ENCODE results near the gene NAALADL2. TPM values are rescaled to one million over a fixed set of nuclear protein-coding genes. Genes with fewer than 3 reads are reported as not detected.
"Not testable (repeated sequence)": the region's sequence is repeated elsewhere in the genome, so short reads cannot be mapped to it uniquely, and the experiment has no call there.

Gene NAALADL2
- total RNA-seq, 2 donors from 2014 or later = 0.35 TPM; not detected in 1

- H3K36me3 Mint-ChIP-seq = no peaks in the 10 kb centered on the region
These were observed 487.6 kb downstream of the NAALADL2 start for GRCh38 chr3:175346573-175347356.

GRCh38 chr3:175349168-175349567 lies 490.0 kb downstream of the NAALADL2 start:
- ATAC-seq (no peak), DNase-seq (ENCODE audit: low spot score in 2 of 2) (no peak)
- Mint-ChIP-seq H3K36me3 (no peaks in the 10 kb centered on the region), H3K27ac (no peak overlapping the region), H3K9me3 (peaks cover 7 to 12% of the 10 kb centered on the region in 2 donors)

More at GRCh38 chr3:175346573-175347356, 487.6 kb downstream of the NAALADL2 start:
- DNase-seq (ENCODE audit: low spot score in 2 of 2) (no peak), ATAC-seq (no peak)
- H3K9me3 Mint-ChIP-seq = peaks cover 7 to 9% of the 10 kb centered on the region in 2 donors
- no peak overlapping the region for H3K27ac Mint-ChIP-seq

- ATAC-seq = no peak
- no peaks in the 10 kb centered on the region for H3K36me3 Mint-ChIP-seq
- peaks cover 3 to 5% of the 10 kb centered on the region in 2 donors for H3K9me3 Mint-ChIP-seq
- no peak overlapping the region for H3K27ac Mint-ChIP-seq
- DNase-seq (ENCODE audit: low spot score in 2 of 2) = no peak
These were observed 496.7 kb downstream of the NAALADL2 start for GRCh38 chr3:175355801-175356335.

- ATAC-seq (no peak), DNase-seq (ENCODE audit: low spot score in 2 of 2) (no peak)
- Mint-ChIP-seq H3K36me3 (peaks cover 0 to 5% of the 10 kb centered on the region in 2 donors), H3K27ac (no peak overlapping the region), H3K9me3 (peaks cover 0 to 1% of the 10 kb centered on the region in 2 donors)
These were observed 497.8 kb downstream of the NAALADL2 start for GRCh38 chr3:175356899-175357324.

GRCh38 chr3:175357758-175358157 lies 498.6 kb downstream of the NAALADL2 start:
- DNase-seq (ENCODE audit: low spot score in 2 of 2) (no peak), ATAC-seq (no peak)
- Mint-ChIP-seq H3K27ac (no peak overlapping the region), H3K36me3 (peaks cover 0 to 5% of the 10 kb centered on the region in 2 donors), H3K9me3 (peaks cover under 1 to 2% of the 10 kb centered on the region in 2 donors)

GRCh38 chr3:175358935-175359334 lies 499.8 kb downstream of the NAALADL2 start:
- Mint-ChIP-seq H3K36me3 (peaks cover 0 to 5% of the 10 kb centered on the region in 2 donors), H3K27ac (no peak overlapping the region), H3K9me3 (peaks cover 8 to 10% of the 10 kb centered on the region in 2 donors)
- DNase-seq (ENCODE audit: low spot score in 2 of 2) (no peak), ATAC-seq (no peak)

GRCh38 chr3:175370426-175370825 lies 511.3 kb downstream of the NAALADL2 start:
- not testable (repeated sequence) for ATAC-seq, H3K27ac Mint-ChIP-seq, H3K36me3 Mint-ChIP-seq

GRCh38 chr3:175371187-175371586 lies 512.1 kb downstream of the NAALADL2 start:
- not testable (repeated sequence) for H3K27ac Mint-ChIP-seq; DNase-seq (ENCODE audit: low spot score in 2 of 2); H3K9me3 Mint-ChIP-seq; ATAC-seq; H3K36me3 Mint-ChIP-seq

More at GRCh38 chr3:175370426-175370825, 511.3 kb downstream of the NAALADL2 start:
- H3K9me3 Mint-ChIP-seq; DNase-seq (ENCODE audit: low spot score in 2 of 2): not testable (repeated sequence)

GRCh38 chr3:175374705-175375104 lies 515.6 kb downstream of the NAALADL2 start:
- ATAC-seq (no peak), DNase-seq (ENCODE audit: low spot score in 2 of 2) (no peak)
- Mint-ChIP-seq H3K36me3 (no peaks in the 10 kb centered on the region), H3K9me3 (no peaks in the 10 kb centered on the region), H3K27ac (no peak overlapping the region)

- H3K9me3 Mint-ChIP-seq = no peaks in the 10 kb centered on the region
- no peak for ATAC-seq
- no peak overlapping the region for H3K27ac Mint-ChIP-seq
- DNase-seq (ENCODE audit: low spot score in 2 of 2) = no peak
- no peaks in the 10 kb centered on the region for H3K36me3 Mint-ChIP-seq
These were observed 519.2 kb downstream of the NAALADL2 start for GRCh38 chr3:175378348-175378747.

- DNase-seq (ENCODE audit: low spot score in 2 of 2) (no peak), ATAC-seq (no peak)
These were observed 522.6 kb downstream of the NAALADL2 start for GRCh38 chr3:175381685-175382084.

GRCh38 chr3:175383371-175383770 lies 524.2 kb downstream of the NAALADL2 start:
- no peak for ATAC-seq

More at GRCh38 chr3:175381685-175382084, 522.6 kb downstream of the NAALADL2 start:
- Mint-ChIP-seq H3K27ac (no peak overlapping the region), H3K9me3 (no peaks in the 10 kb centered on the region), H3K36me3 (no peaks in the 10 kb centered on the region)

GRCh38 chr3:175383813-175384212 lies 524.7 kb downstream of the NAALADL2 start:
- H3K27ac Mint-ChIP-seq = no peak overlapping the region
- ATAC-seq (no peak), DNase-seq (ENCODE audit: low spot score in 2 of 2) (no peak)
- no peaks in the 10 kb centered on the region for H3K9me3 Mint-ChIP-seq
- no peaks in the 10 kb centered on the region for H3K36me3 Mint-ChIP-seq

More at GRCh38 chr3:175383371-175383770, 524.2 kb downstream of the NAALADL2 start:
- no peaks in the 10 kb centered on the region for H3K36me3 Mint-ChIP-seq
- no peak overlapping the region for H3K27ac Mint-ChIP-seq
- no peaks in the 10 kb centered on the region for H3K9me3 Mint-ChIP-seq
- no peak for DNase-seq (ENCODE audit: low spot score in 2 of 2)

- no peak for DNase-seq (ENCODE audit: low spot score in 2 of 2)
- Mint-ChIP-seq H3K27ac (no peak overlapping the region), H3K9me3 (peaks cover 0 to 3% of the 10 kb centered on the region in 2 donors), H3K36me3 (no peaks in the 10 kb centered on the region)
- no peak for ATAC-seq
These were observed 525.4 kb downstream of the NAALADL2 start for GRCh38 chr3:175384569-175384968.

GRCh38 chr3:175386630-175387029 lies 527.5 kb downstream of the NAALADL2 start:
- no peak overlapping the region for H3K27ac Mint-ChIP-seq
- H3K9me3 Mint-ChIP-seq = peaks cover 0 to 4% of the 10 kb centered on the region in 2 donors
- H3K36me3 Mint-ChIP-seq = no peaks in the 10 kb centered on the region
- DNase-seq (ENCODE audit: low spot score in 2 of 2) (no peak), ATAC-seq (no peak)

GRCh38 chr3:175389560-175389959 lies 530.4 kb downstream of the NAALADL2 start:
- no peak overlapping the region for H3K27ac Mint-ChIP-seq
- DNase-seq (ENCODE audit: low spot score in 2 of 2) = no peak
- no peak for ATAC-seq
- peaks cover 5 to 9% of the 10 kb centered on the region in 2 donors for H3K9me3 Mint-ChIP-seq
- H3K36me3 Mint-ChIP-seq = no peaks in the 10 kb centered on the region

GRCh38 chr3:175391601-175392000 lies 532.5 kb downstream of the NAALADL2 start:
- H3K36me3 Mint-ChIP-seq = no peaks in the 10 kb centered on the region
- DNase-seq (ENCODE audit: low spot score in 2 of 2) (no peak), ATAC-seq (no peak)
- H3K9me3 Mint-ChIP-seq = peaks cover 9 to 10% of the 10 kb centered on the region in 2 donors
- H3K27ac Mint-ChIP-seq = no peak overlapping the region
